GM18858 (cell line): ENCODE measurements around the gene REPS2.

ENCODE experiments used
- ATAC-seq: cut with Tn5 transposase; IDR thresholded peaks from one replicate; pipeline ENCODE4 v1.9.1; 2021; ENCODE audit not compliant: unreplicated experiment

REPS2 gene

DNA sequence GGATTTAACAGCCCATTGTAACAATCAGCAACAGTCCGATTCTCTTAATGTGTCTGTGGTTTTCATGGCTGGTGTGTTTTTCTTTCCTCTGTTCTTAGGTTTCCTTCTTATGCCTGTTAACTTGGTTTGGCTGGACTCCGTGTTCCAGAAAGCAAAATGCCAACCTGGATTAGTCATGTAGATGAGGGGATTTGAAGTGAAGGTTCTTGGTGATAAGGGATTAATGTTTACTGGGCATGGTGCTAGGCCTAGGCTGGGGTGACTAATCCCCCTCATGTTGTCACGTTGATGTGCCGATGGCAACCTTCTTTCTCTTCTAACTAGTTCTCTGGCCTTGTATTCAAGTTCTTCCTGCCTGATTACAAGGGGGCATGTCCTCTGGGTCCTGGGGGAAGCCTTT is 85.9 kb downstream of the REPS2 start:
- no peak for ATAC-seq

DNA sequence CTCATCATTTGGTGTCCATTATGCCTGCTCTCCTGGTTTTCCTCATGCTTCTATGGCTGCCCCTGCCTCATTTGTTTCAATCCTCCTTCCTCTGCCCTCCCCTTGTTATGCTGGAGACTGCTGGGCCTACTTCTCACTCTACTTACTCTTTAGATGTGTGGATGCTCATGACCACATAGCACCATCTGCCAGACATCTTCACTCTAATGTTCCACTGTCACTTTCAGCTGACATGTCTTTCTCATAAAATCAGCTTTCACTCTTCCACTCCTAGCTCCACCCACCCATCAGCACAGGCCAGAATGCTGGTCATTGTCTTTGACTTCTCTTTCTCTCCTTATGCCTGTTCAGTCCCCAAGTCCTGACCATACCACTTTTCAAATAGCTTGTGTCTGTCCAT is 86.8 kb downstream of the REPS2 start:
- ATAC-seq = no peak

DNA sequence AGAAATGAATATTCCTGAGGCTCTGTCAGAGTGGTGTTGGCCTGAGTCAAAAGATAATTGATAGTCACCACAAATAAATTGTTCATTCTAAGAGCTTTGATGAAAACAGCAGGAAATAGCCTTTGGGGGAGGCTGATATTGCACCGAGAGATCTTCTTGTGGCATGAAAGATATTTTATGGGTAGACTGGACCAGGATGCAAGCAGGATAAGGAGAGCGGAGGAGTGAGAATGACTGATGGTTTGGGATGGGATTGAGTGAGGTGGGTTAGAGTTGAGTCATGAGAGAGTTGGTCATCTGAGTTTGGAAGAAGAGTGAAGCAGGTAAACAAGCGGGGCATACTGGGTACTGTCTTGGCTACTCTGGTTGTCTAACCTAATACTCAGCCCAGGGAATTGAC is 88.7 kb downstream of the REPS2 start:
- no peak for ATAC-seq

DNA sequence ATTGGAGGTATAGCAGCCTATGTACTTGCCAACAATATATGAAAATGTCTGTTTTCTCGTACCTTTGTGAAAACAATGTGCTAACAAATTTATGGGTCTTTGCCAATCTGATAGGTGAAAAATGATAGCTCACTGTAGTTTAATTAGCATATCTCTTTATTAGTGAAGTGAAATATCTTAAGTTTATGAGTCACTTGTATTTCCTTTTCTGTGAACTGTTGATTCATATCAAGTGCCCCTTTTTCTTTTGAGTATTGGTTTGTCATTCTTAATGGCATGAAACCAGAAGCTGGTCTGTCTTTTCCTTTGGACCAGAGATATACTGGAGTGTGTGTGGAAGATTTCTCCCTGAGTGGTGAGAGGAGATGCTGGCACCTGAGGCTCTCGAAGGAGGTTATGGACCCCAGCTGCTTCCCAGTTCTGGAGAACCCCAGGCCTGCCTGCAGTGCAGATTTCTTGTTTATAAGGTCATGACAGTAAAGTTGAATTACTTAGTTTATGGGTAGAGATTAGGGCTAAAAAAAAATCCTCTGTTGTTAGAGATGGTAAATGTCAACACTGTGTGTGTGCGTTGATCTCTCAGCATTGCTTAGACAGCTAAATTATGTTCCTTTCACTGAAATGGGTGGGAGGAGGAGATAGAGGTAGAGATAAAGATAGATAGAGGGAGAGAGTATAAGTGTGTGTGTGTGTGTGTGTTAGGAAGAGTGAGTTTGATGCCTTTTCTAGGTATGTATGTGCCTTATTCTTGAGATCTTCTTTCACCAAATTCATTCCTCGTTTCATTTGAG is 89.9 kb downstream of the REPS2 start:
- ATAC-seq = no peak

DNA sequence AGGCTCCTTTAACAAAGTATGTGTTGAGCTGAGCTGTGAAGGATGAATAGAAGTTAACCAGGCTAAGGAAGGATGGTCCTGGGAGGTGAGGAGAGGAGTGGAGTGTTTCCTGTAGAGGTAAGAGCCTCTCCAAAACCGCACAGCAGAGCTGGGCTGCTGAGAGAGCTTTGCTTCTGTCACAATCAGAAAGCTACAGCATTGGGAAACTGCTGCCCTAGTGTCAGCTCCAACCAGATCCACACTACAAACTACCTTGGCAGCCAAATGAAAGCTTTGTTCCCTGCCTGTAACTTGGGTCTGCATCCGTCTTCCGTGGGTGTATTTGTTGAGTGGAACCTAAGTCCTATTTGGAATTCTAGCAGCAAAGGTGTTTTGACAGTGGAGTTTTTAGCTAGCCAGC is 91.8 kb downstream of the REPS2 start:
- ATAC-seq = no peak

DNA sequence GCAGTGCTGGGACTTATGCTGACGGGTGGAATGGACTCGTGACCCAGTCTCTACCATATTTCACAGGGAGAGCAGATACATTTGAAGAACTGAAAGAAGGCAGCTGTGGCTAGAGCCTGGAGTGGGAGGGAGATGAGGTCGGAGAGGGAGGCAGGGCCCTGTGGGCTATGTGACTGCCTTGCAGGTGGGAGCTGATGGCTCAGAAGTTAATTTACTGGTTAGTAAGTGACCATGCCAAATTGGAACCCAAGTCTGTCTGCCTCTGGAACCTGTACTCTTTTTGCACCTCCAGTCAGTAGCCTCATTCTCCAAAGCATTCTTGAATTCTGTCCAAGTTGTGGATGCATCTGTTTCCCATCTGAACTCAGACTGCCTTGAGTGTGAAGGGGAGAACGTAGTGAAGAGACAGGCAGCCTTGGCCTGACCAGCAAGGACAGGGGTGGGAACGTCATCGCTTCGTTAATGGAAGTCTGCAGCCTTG is 92.3 kb downstream of the REPS2 start:
- no peak for ATAC-seq

DNA sequence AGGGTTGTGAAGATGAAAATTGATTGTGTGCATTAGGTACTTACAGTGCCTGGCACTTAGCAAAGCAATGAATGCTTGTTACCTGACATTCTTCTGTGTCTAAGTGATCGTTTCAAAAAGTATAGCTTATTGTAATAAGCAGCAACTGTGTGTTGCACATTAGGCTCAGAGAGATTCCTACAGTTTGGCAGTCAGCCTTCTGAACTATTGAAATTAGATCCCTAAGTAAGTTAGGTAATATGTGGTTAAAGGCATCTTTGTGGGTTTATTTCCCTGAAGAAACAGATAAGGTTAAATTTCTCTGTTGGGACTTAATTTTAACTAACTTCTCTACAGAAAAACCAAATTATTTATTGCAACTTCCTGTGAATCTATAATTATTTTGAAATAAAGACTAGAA is 93.4 kb downstream of the REPS2 start:
- no peak for ATAC-seq

DNA sequence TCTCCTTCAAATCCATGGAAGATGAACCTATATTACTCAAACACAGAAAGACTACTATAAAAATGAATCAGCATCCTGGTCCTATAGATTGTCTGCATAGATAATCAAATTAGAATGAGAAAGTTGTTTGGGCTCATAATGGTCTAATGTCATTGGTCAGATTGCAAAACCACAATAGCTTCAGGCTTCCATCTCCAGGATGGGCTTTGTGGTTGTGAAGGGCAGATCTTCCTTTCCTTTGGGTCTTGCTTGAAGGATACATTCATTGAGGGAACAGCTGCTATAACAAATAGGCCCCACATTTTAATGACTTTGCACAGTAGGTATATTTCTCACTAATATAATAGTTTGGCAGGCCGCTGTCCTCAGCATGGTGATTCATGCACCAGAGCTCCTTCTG is 94.3 kb downstream of the REPS2 start:
- ATAC-seq = no peak

DNA sequence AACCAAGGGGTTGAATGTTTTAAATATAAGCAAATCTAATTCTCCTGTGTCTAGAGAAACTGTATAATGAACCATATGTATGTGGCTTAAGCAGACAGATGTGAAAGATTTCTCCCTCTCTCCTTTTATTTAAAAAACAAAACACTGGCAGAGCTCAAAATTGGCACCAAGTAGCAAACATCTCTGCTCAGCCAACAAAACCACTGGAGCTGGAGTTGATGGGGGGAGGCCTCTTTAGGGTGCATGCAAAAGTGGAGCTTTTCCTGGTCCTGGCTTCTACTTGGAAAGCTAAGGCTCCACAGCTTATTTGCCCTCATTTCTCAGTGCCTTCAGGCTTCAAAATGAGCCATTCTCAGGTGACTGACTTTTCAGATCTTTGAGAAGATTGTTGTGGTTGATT is 95.6 kb downstream of the REPS2 start:
- ATAC-seq = no peak

DNA sequence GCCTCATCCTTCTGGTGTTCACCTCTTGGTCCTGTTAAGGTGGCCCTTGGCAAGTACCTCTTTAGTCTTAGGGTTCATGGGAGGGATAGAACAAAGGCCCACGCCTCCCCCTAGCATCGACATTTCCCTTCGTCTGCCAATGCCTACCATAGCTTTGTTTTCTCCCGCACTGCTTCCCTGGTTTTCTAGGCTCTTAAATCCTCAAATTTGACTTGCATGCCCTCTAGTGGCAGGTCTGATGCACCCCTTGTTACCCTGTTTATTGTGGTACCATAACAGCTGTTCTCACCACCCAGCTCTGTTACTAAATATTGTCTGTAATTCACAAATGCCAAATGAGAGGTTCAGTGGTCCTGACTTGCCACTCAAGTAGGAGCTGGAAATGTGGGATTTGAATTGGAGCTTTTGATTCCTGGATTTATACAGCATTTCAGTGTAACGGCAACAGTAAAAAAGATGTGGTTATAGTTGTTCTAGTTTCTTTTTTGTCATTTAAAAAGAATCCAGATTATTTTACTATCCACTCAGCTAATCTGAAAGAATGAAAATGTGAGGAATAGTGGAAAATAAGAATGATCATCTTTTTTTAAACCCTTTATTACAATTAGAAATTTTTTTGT is 100.1 kb downstream of the REPS2 start:
- no peak for ATAC-seq

DNA sequence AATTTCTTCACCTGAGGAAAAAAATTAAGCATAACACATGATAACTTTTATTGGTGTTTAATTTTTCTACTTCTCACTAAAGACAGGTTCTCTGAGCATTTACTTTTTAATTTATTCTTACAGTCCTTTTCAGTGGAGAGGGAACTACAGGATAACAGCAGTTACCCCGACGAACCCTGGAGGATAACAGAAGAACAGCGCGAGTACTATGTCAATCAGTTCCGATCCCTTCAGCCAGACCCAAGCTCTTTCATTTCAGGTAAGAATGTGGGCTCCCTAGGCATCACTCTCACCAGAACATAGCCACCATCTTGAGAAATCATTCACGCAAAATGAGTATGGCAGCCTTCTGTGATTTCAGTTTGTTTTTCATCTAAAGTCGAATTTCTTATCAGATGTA is 100.8 kb downstream of the REPS2 start:
- ATAC-seq = no peak

DNA sequence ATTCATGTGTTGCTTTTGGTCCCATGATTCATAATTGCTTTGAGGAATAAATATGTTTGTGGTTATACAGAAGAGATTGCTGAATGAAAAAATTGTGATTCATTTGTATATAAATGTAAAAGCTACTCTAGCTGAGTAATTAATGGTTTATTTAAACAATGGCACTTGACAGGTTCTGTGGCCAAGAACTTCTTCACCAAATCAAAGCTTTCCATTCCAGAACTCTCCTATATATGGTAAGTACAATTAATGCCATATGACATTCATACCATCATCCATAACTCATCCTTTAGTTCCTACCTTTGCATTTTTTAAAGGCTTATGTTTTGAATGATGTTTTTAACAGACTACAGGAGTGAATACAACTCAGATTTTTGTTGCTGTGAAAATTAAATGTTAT is 105.8 kb downstream of the REPS2 start:
- no peak for ATAC-seq

DNA sequence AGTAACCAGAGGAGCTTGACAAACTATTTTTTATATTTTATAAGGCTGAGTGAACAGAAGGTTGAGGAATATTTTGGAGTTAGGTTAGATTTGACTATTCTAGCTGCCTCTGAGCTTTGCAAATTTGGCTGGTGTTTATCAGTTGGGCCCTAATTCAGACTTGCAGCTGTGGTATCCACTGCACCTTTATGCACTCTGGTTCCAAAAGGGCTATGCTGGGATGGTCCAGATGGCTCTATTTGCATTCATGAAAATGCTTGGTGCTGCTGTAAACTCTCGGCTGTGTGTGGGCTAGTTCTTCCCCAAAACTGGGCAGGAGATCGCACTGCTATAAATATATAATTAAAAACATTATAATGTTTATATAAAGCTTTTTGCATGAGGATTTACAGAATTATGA is 106.3 kb downstream of the REPS2 start:
- no peak for ATAC-seq

DNA sequence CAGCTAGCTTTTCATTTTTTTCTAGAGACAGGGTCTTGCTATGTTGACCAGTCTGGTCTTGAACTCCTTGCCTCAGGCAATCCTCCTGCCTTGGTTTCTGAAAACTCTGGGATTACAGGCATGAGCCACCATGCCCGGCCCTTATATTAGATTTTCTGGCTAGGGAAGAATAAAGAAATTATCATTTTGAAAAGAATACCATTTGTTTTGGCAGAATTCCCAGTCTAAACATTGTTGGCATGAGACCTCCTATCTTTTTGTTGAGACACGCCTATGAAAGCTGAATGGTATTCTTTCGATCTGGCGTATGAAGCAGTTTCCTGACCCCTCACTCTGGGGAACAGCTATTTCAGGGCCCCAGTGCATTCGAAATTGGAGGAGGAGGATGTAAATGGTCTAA is 107.0 kb downstream of the REPS2 start:
- no peak for ATAC-seq

DNA sequence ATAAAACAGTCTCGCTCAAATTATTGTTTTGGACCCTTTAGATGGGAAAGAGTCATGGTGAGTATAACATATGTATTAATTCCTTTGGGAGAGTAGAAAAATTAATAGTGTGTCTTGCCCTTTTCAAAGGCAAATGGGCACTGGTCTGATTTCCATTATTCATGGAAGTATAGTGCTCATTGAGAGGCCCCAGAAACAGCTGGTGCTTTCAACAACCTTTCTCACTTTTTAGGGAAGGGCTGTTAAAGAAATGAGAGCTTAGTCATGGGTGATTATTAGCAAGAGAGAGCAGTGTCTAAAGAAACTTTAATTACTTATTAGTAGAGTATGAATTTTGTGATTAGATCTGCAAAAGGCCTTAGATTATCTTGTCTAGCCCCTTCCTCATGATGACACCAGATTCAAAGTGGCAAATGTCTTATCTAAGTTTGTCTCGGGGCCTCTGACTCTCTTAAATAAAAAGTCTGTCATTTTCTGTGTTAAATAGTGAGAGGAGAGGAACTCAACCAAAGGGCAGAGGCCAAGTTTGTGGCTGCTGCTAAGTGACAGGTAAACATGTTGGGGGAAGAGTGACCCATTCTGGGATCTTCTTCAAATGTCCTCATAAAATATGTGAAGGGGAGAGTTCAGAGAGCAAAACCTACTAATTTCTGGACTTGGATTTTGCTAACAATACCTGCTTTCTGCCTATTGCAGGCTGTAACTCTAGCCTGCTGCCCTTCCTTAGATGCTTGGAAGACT is 110.6 kb downstream of the REPS2 start:
- ATAC-seq = no peak

DNA sequence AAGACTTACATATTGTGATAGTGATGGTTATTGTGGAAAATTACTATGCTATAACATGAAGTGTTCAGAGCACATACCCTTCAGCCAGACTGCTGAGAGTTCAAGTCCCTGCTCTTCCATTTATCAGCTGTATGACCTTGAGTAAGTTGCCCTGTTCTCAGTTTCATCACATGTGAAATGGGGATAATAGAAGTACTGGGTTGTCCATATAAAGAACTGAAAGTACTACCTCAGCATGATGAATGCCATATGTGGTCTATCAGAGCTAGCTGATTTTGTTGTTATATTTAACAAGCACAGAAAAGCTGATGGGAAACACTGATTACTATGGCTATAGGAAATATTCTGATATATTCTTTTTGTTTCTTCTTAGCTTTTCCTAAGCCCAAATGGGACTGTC is 115.6 kb downstream of the REPS2 start:
- no peak for ATAC-seq

DNA sequence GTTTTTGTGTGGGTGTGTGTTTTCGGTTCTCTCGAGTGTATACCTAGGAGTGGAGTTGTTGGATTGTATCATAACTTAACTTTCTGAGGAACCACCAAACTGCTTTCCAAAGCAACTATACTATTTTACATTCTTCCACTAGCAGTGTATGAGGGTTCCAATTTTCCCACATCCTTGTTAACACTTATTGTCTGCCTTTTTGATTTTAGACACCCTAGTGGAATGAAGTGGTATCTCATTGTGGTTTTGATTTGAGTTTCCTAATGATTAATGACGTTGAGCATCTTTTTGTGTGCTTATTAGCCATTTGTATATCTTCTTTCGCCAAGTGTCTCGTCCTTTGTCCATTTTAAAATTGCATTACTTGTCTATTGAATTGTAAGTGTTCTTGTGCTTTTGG is 118.6 kb downstream of the REPS2 start:
- no peak for ATAC-seq

DNA sequence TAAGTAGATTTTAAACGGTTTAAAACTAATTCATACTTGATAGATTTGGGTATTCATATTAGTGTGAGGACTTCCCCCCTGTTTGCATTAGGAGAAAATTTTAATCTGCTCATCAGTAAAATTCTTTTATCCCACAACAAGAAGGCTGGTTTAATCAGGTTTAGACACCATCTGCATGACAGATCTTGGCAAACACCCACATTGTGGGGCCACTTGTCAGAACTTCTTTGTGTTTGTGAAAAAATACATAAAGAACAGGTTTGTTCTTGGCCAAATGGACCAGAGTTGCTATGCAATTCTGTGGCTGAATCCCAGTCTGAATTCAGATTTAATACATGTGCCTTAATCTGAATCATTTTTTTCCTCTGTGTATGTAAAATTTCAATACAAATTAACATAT is 121.1 kb downstream of the REPS2 start:
- no peak for ATAC-seq

DNA sequence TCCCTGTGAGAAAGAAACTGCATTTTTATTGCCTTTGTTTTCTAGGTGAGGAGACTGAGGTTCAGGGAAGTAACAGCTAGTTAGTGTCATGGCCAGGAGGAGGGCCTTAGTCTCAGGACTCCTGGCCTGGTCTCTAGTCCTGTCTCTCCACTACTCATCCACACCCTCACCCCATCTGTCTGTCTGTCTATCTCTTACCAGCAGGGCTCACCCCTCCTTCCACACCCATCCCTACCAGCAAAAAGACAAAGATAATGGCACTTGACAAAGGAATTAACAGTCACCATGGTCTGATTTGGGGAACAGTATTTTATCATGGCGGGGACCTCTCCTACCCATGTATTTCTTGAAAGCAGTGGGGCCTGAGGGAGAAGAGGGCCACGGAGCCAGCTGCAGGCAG is 125.8 kb downstream of the REPS2 start:
- ATAC-seq = no peak

DNA sequence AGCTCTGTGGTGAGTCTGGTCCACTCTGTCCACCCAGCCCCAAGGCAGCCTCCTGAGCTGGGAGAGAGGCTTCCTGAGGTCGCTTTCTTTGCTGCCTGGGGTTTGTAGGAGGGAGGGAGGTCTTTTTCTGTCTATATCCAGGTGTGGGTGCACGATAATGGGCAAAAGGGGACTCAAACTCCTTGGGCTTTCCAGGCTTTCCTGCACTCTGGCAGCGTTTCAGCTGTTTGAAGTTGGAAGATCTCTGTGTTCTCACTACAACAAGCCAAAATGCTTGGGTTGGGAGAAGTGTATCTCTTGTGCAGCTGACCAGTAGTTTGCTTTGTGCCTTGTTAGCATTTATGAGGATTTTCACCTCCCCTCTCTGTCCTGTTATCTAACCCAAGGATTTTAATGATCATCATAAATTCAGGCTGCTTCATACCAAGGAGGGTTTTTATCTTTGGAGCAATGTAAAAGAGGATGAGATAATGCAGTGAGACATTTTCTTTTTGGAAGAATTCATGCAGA is 126.3 kb downstream of the REPS2 start:
- no peak for ATAC-seq

DNA sequence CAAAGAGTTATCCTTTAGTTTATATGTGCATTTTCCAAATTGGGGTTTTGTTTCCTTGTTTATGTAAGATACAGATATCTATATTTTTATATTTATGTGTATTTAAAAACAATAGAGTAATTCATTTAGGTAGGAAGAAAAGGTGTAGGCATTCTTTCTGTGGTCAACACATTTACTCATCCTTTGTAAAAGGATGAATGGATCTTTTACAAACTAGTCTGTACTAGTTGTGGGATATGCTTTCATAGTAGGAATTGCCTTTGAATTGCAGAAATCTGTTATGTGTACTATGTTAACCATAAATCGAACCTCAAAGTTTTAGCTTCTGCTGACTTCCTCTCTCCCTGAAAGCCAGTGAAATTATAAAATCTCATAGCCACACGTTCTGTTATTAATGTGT is 128.5 kb downstream of the REPS2 start:
- ATAC-seq = no peak

DNA sequence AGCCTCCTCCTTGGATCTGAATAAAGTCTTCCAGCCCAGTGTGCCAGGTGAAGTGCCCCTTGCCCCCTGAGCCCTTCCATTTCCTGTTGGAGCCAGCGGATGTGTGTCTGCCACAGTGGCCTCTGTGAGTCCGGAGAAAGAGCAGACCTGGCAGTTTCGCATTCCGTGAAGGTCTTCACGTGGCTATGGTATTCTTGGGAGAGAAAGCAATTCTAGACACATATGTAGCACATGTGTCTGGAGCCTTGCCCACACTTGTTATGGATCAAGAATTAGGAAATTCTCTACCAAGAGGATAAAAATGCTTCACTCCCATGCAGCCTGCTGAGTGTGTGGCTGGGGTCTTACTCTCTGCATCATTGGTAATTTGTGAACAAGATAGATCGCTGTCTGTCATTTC is 130.9 kb downstream of the REPS2 start:
- no peak for ATAC-seq
